ACC112 (cell line): Measurements from ENCODE around the gene NEK5.

Experiments used
- H2AFZ ChIP-seq: fragments of 200-600 bp; sonication (generic); one replicate; pipeline ENCODE4 v1.6.0; 2017; ENCODE audit warnings: antibody characterized with exemption, low read length; ENCODE audit not compliant: unreplicated experiment
- H3K27ac ChIP-seq: fragments of 200-600 bp; sonication (generic); 2 replicates; pipeline ENCODE4 v1.5.1; 2014; ENCODE audit warnings: low read depth, mild to moderate bottlenecking, antibody characterized with exemption, low read length, moderate library complexity
- H3K27me3 ChIP-seq: fragments of 200-600 bp; sonication (generic); 2 replicates; pipeline ENCODE4 v1.6.1; 2014; ENCODE audit warnings: mild to moderate bottlenecking, antibody characterized with exemption, low read length, moderate library complexity, mixed read lengths; ENCODE audit not compliant: insufficient read depth
- H3K36me3 ChIP-seq: fragments of 200-600 bp; sonication (generic); 2 replicates; pipeline ENCODE4 v1.6.1; 2016; ENCODE audit warnings: mild to moderate bottlenecking, antibody characterized with exemption, low read length, moderate library complexity, mixed read lengths; ENCODE audit not compliant: insufficient read depth
- H3K4me1 ChIP-seq: fragments of 200-600 bp; sonication (generic); one replicate; pipeline ENCODE4 v1.6.1; 2016; ENCODE audit warnings: low read length, mixed read lengths; ENCODE audit not compliant: insufficient read depth, unreplicated experiment, control insufficient read depth
- H3K4me3 ChIP-seq: fragments of 200-600 bp; sonication (generic); 2 replicates; pipeline ENCODE4 v1.5.1; 2014; ENCODE audit warnings: mild to moderate bottlenecking, low read depth, low read length
- H3K79me2 ChIP-seq: fragments of 200-600 bp; sonication (generic); one replicate; pipeline ENCODE4 v1.6.0; 2016; ENCODE audit warnings: low read length; ENCODE audit not compliant: control insufficient read depth, unreplicated experiment, insufficient read depth

The NEK5 gene

DNA sequence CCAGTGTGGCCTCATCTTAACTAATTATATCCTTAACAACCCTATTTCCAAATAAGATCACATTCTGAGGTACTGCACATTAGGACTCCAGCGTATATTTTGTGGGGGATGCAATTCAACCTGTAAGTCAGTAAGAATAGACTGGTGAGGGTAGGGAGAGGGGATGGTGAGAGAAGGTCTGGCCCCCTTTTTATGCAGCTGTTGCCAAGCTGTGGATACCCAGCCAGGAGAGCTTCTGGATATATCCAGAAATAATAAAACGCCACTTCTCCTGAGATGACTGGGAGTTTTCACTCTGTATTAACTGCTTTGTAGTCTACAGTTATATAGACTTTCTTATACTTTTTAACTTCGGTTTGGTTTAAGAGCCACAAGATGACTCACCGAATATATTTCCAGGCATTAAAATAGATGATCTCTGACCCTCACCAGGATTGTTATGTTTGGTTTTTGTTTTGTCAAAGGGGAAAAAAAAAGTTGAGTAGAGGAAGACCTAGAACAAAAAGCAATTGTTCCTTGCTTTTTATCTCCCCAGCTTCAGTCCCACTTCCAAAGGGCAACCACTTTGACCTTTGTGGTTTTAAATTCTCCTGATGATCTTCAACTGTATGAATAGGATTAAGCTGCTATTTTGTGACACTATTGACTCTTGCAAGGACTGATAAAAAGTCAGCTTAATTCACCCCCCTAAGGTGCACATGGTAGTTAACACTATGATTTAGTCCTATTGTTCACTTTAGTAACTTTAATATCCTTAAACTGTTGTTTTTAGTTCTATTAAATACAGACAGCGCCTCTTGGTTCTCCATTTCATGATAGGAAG, 33.6 kb upstream of the NEK5 start:
- Histone ChIP-seq H3K79me2 (peaks cover 9% of the 10 kb centered on the region), H3K4me1 (peaks cover 32% of the 10 kb centered on the region), H2AFZ (no peak overlapping the region), H3K4me3 (no peak overlapping the region), H3K27ac (0 out of 2 replicates have a peak overlapping the region, but pooled peaks have one; percentile 1), H3K27me3 (no peaks in the 10 kb centered on the region), H3K36me3 (no peaks in the 10 kb centered on the region)

DNA sequence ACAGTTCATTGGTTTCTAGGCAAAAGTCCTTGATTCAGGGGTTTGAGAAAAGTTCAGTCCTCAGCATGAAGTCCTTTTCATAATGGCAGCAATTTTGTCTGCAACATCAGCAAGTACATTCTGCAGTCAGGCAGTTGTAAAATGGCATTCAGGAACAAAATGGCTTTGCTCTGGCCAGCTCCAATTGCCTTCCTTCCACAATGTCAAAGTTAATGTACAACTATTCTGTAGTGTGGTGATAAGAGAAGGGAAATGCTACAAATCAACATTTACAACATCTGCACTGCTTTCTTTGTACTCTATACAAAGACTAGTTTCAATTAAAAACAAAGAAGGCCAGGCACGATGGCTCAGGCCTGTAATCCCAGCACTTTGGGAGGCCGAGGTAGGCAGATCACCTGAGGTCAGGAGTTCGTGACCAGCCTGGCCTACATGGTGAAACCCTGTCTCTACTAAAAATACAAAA, 32.3 kb upstream of the NEK5 start:
- H3K79me2 ChIP-seq, result peaks cover 11% of the 10 kb centered on the region
- H3K4me1 ChIP-seq, result peaks cover 32% of the 10 kb centered on the region
- no peaks in the 10 kb centered on the region for H3K27me3 ChIP-seq
- no peak overlapping the region for H3K4me3 ChIP-seq
- no peaks in the 10 kb centered on the region for H3K36me3 ChIP-seq
- H3K27ac ChIP-seq, result no peak overlapping the region
- H2AFZ ChIP-seq, result no peak overlapping the region

DNA sequence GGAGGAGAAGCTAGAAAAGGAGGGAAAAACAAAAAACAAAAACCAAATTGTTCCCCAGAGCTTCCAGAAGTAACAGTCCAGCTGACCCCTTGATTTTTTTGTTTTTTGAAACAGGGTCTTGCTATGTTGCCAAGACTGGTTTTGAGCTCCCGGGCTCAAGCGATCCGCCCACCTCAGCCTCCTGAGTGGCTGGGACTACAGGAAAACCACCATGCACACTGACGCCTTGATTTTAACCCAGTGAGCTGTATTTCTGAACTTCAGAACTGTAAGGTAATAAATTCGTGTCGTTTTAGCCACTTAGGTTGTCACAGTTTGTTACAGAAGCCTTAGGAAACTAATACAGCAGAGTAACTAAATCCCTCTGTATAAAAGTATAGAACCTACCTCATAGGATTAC, 31.6 kb upstream of the NEK5 start:
- no peak overlapping the region for H2AFZ ChIP-seq
- no peak overlapping the region for H3K4me3 ChIP-seq
- peaks cover 32% of the 10 kb centered on the region for H3K4me1 ChIP-seq
- H3K27ac ChIP-seq, result no peak overlapping the region
- peaks cover 11% of the 10 kb centered on the region for H3K79me2 ChIP-seq
- H3K27me3 ChIP-seq, result no peaks in the 10 kb centered on the region
- H3K36me3 ChIP-seq, result no peaks in the 10 kb centered on the region

DNA sequence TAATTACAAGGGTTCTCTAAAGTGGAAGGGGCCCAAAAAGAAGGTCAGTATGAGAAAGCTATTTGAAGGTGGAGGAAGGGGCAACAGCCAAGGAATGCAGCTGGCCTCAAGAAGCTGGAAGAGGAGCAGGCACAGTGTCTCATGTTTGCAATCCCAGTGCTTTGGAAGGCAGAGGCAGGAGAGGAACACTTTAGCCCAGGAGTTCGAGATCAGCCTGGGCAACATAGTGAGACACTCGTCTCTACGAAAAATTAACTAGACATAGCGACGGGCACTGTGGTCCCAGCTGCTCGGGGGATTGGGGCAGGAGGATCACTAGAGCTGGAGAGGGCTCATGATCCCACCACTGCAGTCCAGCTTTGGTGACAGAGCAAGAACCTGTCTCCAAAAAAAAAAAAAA, 31.2 kb upstream of the NEK5 start:
- H3K4me3 ChIP-seq, result peak overlapping the region; percentile 86
- peaks cover 11% of the 10 kb centered on the region for H3K79me2 ChIP-seq

GRCh38 chr13:52159159-52159982, 30.5 kb upstream of the NEK5 start, which contains the start of gene NEK3:
Gene NEK3 (minus strand): TSS chr13:52159597. CDS start chr13:52156191, 3,406 bp downstream.
- no peaks in the 10 kb centered on the region for H3K36me3 ChIP-seq
- peak within 1 kb of the TSS; percentile 86 for H3K4me3 ChIP-seq
- no peaks in the 10 kb centered on the region for H3K27me3 ChIP-seq
- H3K79me2 ChIP-seq, result peaks cover 11% of the 10 kb centered on the region
- peaks cover 32% of the 10 kb centered on the region for H3K4me1 ChIP-seq
- peak within 1 kb of the TSS; percentile 89 for H2AFZ ChIP-seq
- H3K27ac ChIP-seq, result peak within 1 kb of the TSS; percentile 33; the same call in 1 of the 2 replicates

More for the DNA sequence above, 31.2 kb upstream of the NEK5 start:
- peak overlapping the region; percentile 89 for H2AFZ ChIP-seq
- H3K27ac ChIP-seq, result no peak overlapping the region
- H3K4me1 ChIP-seq, result peaks cover 32% of the 10 kb centered on the region
- no peaks in the 10 kb centered on the region for H3K27me3 ChIP-seq
- H3K36me3 ChIP-seq, result no peaks in the 10 kb centered on the region

- peak overlapping the region; percentile 33; the same call in 1 of the 2 replicates for H3K27ac ChIP-seq
- H3K4me1 ChIP-seq, result peaks cover 27% of the 10 kb centered on the region
- peaks cover 11% of the 10 kb centered on the region for H3K79me2 ChIP-seq
Observed at GRCh38 chr13:52158629-52159158, 29.8 kb upstream of the NEK5 start.

GRCh38 chr13:52156724-52157261, 27.9 kb upstream of the NEK5 start:
- Histone ChIP-seq H3K36me3 (no peaks in the 10 kb centered on the region), H3K27ac (no peak overlapping the region), H3K79me2 (peaks cover 11% of the 10 kb centered on the region), H3K4me3 (no peak overlapping the region), H2AFZ (no peak overlapping the region), H3K4me1 (peaks cover 10% of the 10 kb centered on the region), H3K27me3 (no peaks in the 10 kb centered on the region)

More at GRCh38 chr13:52158629-52159158, 29.8 kb upstream of the NEK5 start:
- Histone ChIP-seq H2AFZ (peak overlapping the region; percentile 89), H3K27me3 (no peaks in the 10 kb centered on the region), H3K4me3 (peak overlapping the region; percentile 86), H3K36me3 (no peaks in the 10 kb centered on the region)

GRCh38 chr13:52155177-52155576, 26.3 kb upstream of the NEK5 start:
- H3K4me3 ChIP-seq, result no peak overlapping the region
- no peak overlapping the region for H3K27ac ChIP-seq
- peaks cover 9% of the 10 kb centered on the region for H3K4me1 ChIP-seq
- no peaks in the 10 kb centered on the region for H3K27me3 ChIP-seq
- H3K79me2 ChIP-seq, result peaks cover 11% of the 10 kb centered on the region
- H2AFZ ChIP-seq, result no peak overlapping the region
- H3K36me3 ChIP-seq, result 0 out of 2 replicates have a peak, but pooled peaks cover 5% of the 10 kb centered on the region

DNA sequence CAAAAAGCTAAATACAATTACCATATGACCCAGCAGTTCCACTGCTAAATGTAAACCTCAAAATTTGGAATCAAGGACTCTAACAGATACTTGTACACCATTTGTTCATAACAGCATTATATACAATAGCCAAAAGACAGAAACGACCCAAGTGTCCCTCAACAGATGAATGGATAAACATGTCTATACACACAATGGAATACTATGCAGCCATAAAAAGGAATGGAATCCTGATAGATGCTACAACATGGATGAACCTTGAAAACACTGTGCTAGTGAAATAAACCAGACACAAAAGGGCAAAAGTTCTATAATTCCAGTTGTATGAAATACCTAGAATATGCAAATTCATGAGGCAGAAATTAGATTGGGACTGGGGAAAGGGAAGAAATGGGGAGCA, 18.4 kb upstream of the NEK5 start:
- Histone ChIP-seq H3K4me3 (no peak overlapping the region), H3K36me3 (0 out of 2 replicates have a peak, but pooled peaks cover 5% of the 10 kb centered on the region), H3K79me2 (no peaks in the 10 kb centered on the region), H3K4me1 (no peaks in the 10 kb centered on the region), H3K27me3 (no peaks in the 10 kb centered on the region), H3K27ac (no peak overlapping the region), H2AFZ (no peak overlapping the region)

DNA sequence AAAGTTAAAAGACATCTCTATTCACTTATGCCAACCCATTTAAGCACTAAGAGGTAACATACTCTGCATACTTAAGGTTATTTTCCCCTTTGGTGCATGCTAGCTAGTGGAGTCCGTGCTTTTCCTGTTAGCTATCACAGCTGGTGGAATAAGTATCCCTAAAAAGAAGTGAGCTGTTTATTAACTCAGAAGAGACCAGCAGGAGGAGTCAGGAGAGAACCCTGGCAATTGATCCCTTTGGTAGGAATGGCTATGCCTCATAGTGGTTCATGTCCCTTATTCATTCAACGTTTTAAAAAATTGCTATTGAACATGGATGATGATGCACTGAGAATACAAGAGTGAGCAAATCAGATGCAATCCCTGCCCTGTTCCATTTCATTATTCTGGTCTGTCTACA, 12.4 kb upstream of the NEK5 start:
- no peak overlapping the region for H3K27ac ChIP-seq
- no peak overlapping the region for H3K4me3 ChIP-seq
- H2AFZ ChIP-seq, result no peak overlapping the region
- no peaks in the 10 kb centered on the region for H3K27me3 ChIP-seq
- no peaks in the 10 kb centered on the region for H3K4me1 ChIP-seq
- H3K36me3 ChIP-seq, result peaks cover 3% of the 10 kb centered on the region; the same call in 1 of the 2 replicates
- H3K79me2 ChIP-seq, result no peaks in the 10 kb centered on the region
